Heart left ventricle (tissue), 13 donors: ENCODE measurements around the gene SLC22A4.

ENCODE experiments used
- CTCF ChIP-seq, 12 donors: fragments of 200-600 bp; sonication (generic) in 4 of 12; IDR thresholded peaks; one replicate each; pipeline versions ENCODE4 v1.5.0 to v1.8.0; 2018 to 2022; ENCODE audit warnings: antibody characterized with exemption in 12 of 12, mild to moderate bottlenecking in 5 of 12
- POLR2A ChIP-seq, 2 donors: fragments of 450-650 bp; IDR thresholded peaks; one replicate each; pipeline ENCODE4 v1.6.1; 2017; ENCODE audit warnings: antibody characterized with exemption in 2 of 2, mild to moderate bottlenecking in 2 of 2, moderate library complexity in 2 of 2
- donor health status: ischemic (EF 13 %, LVEDD 7.1; RV severe dilation, severe dysfunction).
- donor health status: DM: no; HTN: yes; CAD: no.
- donor health status: DM: no; HTN: no; CAD: no.
- donor health status: ischemic (EF 25% LVEDD 6.9; RV normal size, moderate dysfunction).
- donor health status: ischemic (EF 25% LVEDD 5.7; RV mildly dilated, moderate dysfunction).
- donor health status: ischemic (EF 35%, LVEDD 5.7; RV mildly dilated, moderate dysfunction).
- donor health status: nonischemic (EF 11% LVEDD 7.7; RV severe dilation, severe dysfunction).
- donor health status: DM: yes; HTN: yes; CAD: no.
- donor health status: PGD.
- donor health status: ischemic (EF 29% LVEDD 5.4; RV normal size, mild dysfunction).
- donor health status: nonischemic (EF 23%, LVEDD 6.1; RV moderate dilation, normal function).

- TF ChIP-seq CTCF (IDR thresholded peaks at IDR 0.05), result no peak
- no peak for TF ChIP-seq POLR2A (IDR thresholded peaks at IDR 0.05)
These were observed 2.3 kb downstream of the SLC22A4 start for GRCh38 chr5:132296412-132297016.
